Activated B cell treated with CpG ODN at 0.5 μM for 24 hours (primary cell): Measurements from ENCODE around the gene DACT2. TPM values are rescaled to one million over a fixed set of nuclear protein-coding genes. Genes with fewer than 3 reads are reported as not detected.

ENCODE experiments used
- ATAC-seq: fragments of 200-7000 bp; cut with Tn5 transposase; one replicate; pipeline ENCODE4 v1.10.0; 2021; ENCODE audit warnings: low read depth, mild to moderate bottlenecking, moderate library complexity
- CTCF ChIA-PET: fragments of 350-600 bp; sonication (Branson Sonifier 250); formaldehyde crosslinking; loops from one replicate; lab custom pipeline; 2021; ENCODE audit warnings: antibody characterized with exemption; lab: Charles Lee
- POLR2A ChIA-PET: fragments of 350-600 bp; sonication (Branson Sonifier 250); formaldehyde crosslinking; loops from one replicate; lab custom pipeline; 2021; ENCODE audit warnings: antibody characterized with exemption; lab: Charles Lee
- DNase-seq: peaks from one replicate; pipeline ENCODE4 v3.0.0; 2022
- H3K27ac Mint-ChIP-seq: one replicate; pipeline ENCODE4 v1.8.0; 2020; ENCODE audit warnings: mixed read lengths
- H3K27me3 Mint-ChIP-seq: one replicate; pipeline ENCODE4 v1.8.0; 2021; ENCODE audit warnings: mixed read lengths
- H3K36me3 Mint-ChIP-seq: one replicate; pipeline ENCODE4 v1.8.0; 2021; ENCODE audit warnings: low read depth, mixed read lengths
- H3K4me1 Mint-ChIP-seq: one replicate; pipeline ENCODE4 v1.8.0; 2021; ENCODE audit warnings: mixed read lengths
- H3K4me3 Mint-ChIP-seq: one replicate; pipeline ENCODE4 v1.8.0; 2020; ENCODE audit warnings: mild to moderate bottlenecking, mixed read lengths
- H3K9me3 Mint-ChIP-seq: one replicate; pipeline ENCODE4 v1.8.0; 2020; ENCODE audit warnings: mixed read lengths
- CTCF ChIP-seq: fragments of 200-600 bp; IDR thresholded peaks from one replicate; pipeline ENCODE4 v1.8.0; 2022; ENCODE audit warnings: antibody characterized with exemption, mild to moderate bottlenecking
- intact Hi-C: fragments of 100-400 bp; cut with micrococcal nuclease; formaldehyde crosslinking; loops from one replicate; pipeline ENCODE4 v1.15.1; 2024
- total RNA-seq: library from RNA; stranded (reverse); gene quantifications from 2 replicates; pipeline ENCODE4 v1.2.3, GENCODE V29; 2022

The DACT2 gene
- total RNA-seq, 1 donor from 2014 or later: not detected

- TF ChIP-seq CTCF: no peak
- H3K27ac Mint-ChIP-seq: no peak overlapping the region
- no peaks in the 10 kb centered on the region for H3K27me3 Mint-ChIP-seq
- no peaks in the 10 kb centered on the region for H3K36me3 Mint-ChIP-seq
- DNase-seq: no peak
- CTCF ChIA-PET: no interaction called here
- H3K4me1 Mint-ChIP-seq: no peaks in the 10 kb centered on the region
- POLR2A ChIA-PET: no interaction called here
- no peaks in the 10 kb centered on the region for H3K9me3 Mint-ChIP-seq
- no peak overlapping the region for H3K4me3 Mint-ChIP-seq
- ATAC-seq: no peak
- intact Hi-C loops: no loop called here
Measured at GRCh38 chr6:168332020-168332419, 12.4 kb upstream of the DACT2 start.

GRCh38 chr6:168331058-168331457 lies 11.5 kb upstream of the DACT2 start:
- no peaks in the 10 kb centered on the region for H3K9me3 Mint-ChIP-seq
- no peak overlapping the region for H3K27ac Mint-ChIP-seq
- CTCF ChIA-PET: no interaction called here
- DNase-seq: no peak
- H3K4me3 Mint-ChIP-seq: no peak overlapping the region
- H3K36me3 Mint-ChIP-seq: no peaks in the 10 kb centered on the region
- intact Hi-C loops: no loop called here
- H3K4me1 Mint-ChIP-seq: no peaks in the 10 kb centered on the region
- POLR2A ChIA-PET: no interaction called here
- TF ChIP-seq CTCF: no peak
- H3K27me3 Mint-ChIP-seq: no peaks in the 10 kb centered on the region
- ATAC-seq: no peak

GRCh38 chr6:168330403-168330802 lies 10.8 kb upstream of the DACT2 start:
- ChIA-PET POLR2A (no interaction called here), CTCF (no interaction called here)
- H3K4me3 Mint-ChIP-seq: no peak overlapping the region
- no peaks in the 10 kb centered on the region for H3K4me1 Mint-ChIP-seq
- intact Hi-C loops: no loop called here
- DNase-seq: no peak
- no peaks in the 10 kb centered on the region for H3K9me3 Mint-ChIP-seq
- no peaks in the 10 kb centered on the region for H3K36me3 Mint-ChIP-seq
- TF ChIP-seq CTCF: no peak
- no peaks in the 10 kb centered on the region for H3K27me3 Mint-ChIP-seq
- no peak for ATAC-seq
- H3K27ac Mint-ChIP-seq: no peak overlapping the region

- DNase-seq (no peak), ATAC-seq (no peak)
- Mint-ChIP-seq H3K36me3 (no peaks in the 10 kb centered on the region), H3K4me1 (no peaks in the 10 kb centered on the region), H3K27me3 (peaks cover 1% of the 10 kb centered on the region), H3K9me3 (no peaks in the 10 kb centered on the region), H3K27ac (no peak overlapping the region), H3K4me3 (no peak overlapping the region)
- no peak for TF ChIP-seq CTCF
- ChIA-PET POLR2A (no interaction called here), CTCF (no interaction called here)
- intact Hi-C loops: no loop called here
Measured at GRCh38 chr6:168328086-168328485, 8.5 kb upstream of the DACT2 start.

- Mint-ChIP-seq H3K4me1 (no peaks in the 10 kb centered on the region), H3K27ac (no peak overlapping the region), H3K36me3 (no peaks in the 10 kb centered on the region), H3K27me3 (peaks cover 1% of the 10 kb centered on the region), H3K4me3 (no peak overlapping the region), H3K9me3 (peaks cover under 1% of the 10 kb centered on the region)
- no peak for ATAC-seq
- no peak for DNase-seq
- ChIA-PET CTCF (no interaction called here), POLR2A (no interaction called here)
- intact Hi-C loops: no loop called here
- no peak for TF ChIP-seq CTCF
Measured at GRCh38 chr6:168326294-168327261, 7.0 kb upstream of the DACT2 start.
